MM.1S (cell line): Measurements from ENCODE around the gene MLF1.

Experiments used
- EZH2phosphoT487 ChIP-seq: fragments of 300-600 bp; sonication (generic); IDR thresholded peaks from 2 replicates; pipeline ENCODE4 v1.6.1; 2018; ENCODE audit warnings: antibody characterized with exemption, low read length
- TF ChIP-seq, protein P1 (sequence below): fragments of 300-600 bp; sonication (generic); IDR thresholded peaks from 2 replicates; pipeline ENCODE4 v1.5.1; 2016; ENCODE audit warnings: antibody characterized with exemption, low read length, mixed read lengths

DNA sequence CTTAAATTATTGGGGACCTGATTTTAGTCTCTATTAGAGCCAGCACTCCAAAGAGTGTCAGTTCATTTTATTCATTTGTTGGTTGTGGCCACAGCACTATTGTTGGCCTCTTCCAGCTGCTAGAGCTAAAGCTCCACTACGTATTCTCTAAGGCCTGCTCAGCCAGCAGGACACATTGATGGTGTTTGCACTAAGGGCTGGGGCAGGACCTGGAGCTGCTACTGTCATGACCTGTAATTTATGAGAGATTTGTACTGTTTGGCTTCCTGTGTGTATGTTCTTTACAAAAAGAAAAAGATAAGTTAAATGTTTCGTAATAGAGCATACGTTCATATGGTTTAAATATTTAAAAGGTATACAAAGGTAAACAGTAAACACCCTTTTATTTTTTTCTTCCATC is 81.5 kb downstream of the MLF1 start:
- TF ChIP-seq, protein P1, sequence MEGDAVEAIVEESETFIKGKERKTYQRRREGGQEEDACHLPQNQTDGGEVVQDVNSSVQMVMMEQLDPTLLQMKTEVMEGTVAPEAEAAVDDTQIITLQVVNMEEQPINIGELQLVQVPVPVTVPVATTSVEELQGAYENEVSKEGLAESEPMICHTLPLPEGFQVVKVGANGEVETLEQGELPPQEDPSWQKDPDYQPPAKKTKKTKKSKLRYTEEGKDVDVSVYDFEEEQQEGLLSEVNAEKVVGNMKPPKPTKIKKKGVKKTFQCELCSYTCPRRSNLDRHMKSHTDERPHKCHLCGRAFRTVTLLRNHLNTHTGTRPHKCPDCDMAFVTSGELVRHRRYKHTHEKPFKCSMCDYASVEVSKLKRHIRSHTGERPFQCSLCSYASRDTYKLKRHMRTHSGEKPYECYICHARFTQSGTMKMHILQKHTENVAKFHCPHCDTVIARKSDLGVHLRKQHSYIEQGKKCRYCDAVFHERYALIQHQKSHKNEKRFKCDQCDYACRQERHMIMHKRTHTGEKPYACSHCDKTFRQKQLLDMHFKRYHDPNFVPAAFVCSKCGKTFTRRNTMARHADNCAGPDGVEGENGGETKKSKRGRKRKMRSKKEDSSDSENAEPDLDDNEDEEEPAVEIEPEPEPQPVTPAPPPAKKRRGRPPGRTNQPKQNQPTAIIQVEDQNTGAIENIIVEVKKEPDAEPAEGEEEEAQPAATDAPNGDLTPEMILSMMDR, result no peak
- no peak for TF ChIP-seq EZH2phosphoT487
